IMR-90 (cell line): ENCODE results near the gene TFEB.

Source experiments
- CTCF ChIP-seq: conservative IDR thresholded peaks from 2 replicates; pipeline ENCODE4 v1.5.1; 2012; ENCODE audit warnings: mild to moderate bottlenecking, low read depth, low read length, improper control_type of control experiment
- MXI1 ChIP-seq: IDR thresholded peaks from 2 replicates; pipeline ENCODE4 v1.6.1; 2012; ENCODE audit warnings: low read depth, mild to moderate bottlenecking, low read length, moderate library complexity, borderline replicate concordance
- NFE2L2 ChIP-seq: fragments of 150-350 bp; IDR thresholded peaks from 2 replicates; pipeline ENCODE4 v1.6.1; 2016; ENCODE audit warnings: low read depth, mild to moderate bottlenecking, low read length
- TF ChIP-seq, protein P1 (sequence below): fragments of 150-350 bp; IDR thresholded peaks from 2 replicates; pipeline ENCODE4 v1.6.1; 2016; ENCODE audit warnings: low read depth, mild to moderate bottlenecking, low read length, moderate library complexity, borderline replicate concordance

DNA sequence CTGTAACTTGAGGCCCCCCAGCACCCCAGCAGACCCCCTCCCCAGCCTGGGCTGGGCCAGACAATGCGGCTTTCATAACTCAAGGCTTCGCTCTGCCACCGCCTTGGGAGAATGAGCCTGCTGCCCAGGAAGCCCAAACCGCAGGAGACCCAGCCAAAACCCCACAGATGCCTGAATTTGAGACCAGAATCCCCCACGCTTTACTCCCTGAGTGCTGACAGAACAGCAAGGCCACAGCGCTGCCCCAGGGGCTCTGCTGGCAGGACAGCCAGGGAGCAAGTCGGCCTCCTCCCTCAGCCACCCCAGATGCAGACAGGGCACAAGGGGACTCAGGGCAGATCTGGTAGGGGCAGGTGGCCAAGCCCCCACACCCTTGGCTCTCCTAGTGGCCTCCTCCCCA, 95.0 kb downstream of the TFEB start:
- TF ChIP-seq CTCF (no peak), NFE2L2 (no peak), MXI1 (no peak)
- TF ChIP-seq, protein P1, sequence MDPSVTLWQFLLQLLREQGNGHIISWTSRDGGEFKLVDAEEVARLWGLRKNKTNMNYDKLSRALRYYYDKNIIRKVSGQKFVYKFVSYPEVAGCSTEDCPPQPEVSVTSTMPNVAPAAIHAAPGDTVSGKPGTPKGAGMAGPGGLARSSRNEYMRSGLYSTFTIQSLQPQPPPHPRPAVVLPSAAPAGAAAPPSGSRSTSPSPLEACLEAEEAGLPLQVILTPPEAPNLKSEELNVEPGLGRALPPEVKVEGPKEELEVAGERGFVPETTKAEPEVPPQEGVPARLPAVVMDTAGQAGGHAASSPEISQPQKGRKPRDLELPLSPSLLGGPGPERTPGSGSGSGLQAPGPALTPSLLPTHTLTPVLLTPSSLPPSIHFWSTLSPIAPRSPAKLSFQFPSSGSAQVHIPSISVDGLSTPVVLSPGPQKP: no peak
